GM12801 (cell line): ENCODE results near the gene SOAT1.

Source experiments
- TF ChIP-seq, protein P1 (sequence below): IDR thresholded peaks from one replicate; pipeline ENCODE4 v1.5.1; 2011; ENCODE audit warnings: control low read depth; ENCODE audit not compliant: insufficient read length; ENCODE audit errors: extremely low read depth

The SOAT1 gene

DNA sequence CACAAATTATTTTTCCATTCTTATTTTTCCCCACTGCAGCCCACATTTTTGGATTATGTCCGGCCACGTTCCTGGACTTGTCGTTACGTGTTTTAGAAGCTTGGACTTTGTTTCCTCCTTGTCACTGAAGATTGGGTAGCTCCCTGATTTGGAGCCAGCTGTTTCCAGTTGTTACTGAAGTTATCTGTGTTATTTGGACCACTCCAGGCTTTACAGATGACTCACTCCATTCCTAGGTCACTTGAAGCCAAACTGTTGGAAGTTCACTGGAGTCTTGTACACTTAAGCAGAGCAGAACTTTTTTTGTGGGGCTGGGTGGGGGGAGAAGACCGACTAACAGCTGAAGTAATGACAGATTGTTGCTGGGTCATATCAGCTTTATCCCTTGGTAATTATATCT, 59.9 kb downstream of the SOAT1 start:
- TF ChIP-seq, protein P1, sequence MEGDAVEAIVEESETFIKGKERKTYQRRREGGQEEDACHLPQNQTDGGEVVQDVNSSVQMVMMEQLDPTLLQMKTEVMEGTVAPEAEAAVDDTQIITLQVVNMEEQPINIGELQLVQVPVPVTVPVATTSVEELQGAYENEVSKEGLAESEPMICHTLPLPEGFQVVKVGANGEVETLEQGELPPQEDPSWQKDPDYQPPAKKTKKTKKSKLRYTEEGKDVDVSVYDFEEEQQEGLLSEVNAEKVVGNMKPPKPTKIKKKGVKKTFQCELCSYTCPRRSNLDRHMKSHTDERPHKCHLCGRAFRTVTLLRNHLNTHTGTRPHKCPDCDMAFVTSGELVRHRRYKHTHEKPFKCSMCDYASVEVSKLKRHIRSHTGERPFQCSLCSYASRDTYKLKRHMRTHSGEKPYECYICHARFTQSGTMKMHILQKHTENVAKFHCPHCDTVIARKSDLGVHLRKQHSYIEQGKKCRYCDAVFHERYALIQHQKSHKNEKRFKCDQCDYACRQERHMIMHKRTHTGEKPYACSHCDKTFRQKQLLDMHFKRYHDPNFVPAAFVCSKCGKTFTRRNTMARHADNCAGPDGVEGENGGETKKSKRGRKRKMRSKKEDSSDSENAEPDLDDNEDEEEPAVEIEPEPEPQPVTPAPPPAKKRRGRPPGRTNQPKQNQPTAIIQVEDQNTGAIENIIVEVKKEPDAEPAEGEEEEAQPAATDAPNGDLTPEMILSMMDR = no peak

DNA sequence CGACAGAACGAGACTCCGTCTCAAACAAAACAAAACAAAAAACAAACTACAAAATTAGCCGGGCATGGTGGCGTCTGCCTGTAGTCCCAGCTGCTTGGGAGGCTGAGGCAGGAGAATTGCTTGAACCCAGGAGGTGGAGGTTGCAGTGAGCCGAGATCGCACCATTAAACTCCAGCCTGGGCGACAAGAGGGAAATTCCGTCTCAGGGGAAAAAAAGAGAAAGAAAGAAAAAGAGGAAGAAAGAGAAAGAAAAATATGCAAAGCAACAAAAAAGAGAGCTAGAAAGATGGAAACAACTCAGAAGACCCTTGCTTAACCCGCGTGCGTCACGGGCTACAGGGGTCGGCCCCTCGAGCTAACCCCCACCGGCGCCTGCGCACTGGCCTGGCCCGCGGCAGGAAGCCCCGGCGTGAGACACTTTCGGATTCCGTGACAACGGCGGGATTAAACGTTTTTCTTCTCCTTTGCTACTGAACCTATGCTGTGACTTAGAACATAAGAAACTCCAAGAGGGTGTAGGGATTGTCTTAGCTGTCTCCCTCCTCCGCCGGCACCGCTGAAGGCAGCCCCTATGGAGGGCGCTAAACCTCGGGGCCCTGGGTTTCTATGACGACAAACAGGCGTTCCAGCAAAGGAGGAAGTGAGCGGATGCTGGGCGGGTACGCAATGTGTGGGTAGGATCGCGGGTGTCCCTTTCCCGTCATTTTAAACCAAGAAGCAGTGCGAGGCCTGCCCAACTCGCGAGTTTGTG, 71.9 kb downstream of the SOAT1 start, which contains the start of gene AXDND1:
AXDND1 (plus strand) TSS at position 630 of the 751 bp plus-strand sequence. CDS start 539 bp downstream, outside the sequence.
- TF ChIP-seq, protein P1 = no peak

DNA sequence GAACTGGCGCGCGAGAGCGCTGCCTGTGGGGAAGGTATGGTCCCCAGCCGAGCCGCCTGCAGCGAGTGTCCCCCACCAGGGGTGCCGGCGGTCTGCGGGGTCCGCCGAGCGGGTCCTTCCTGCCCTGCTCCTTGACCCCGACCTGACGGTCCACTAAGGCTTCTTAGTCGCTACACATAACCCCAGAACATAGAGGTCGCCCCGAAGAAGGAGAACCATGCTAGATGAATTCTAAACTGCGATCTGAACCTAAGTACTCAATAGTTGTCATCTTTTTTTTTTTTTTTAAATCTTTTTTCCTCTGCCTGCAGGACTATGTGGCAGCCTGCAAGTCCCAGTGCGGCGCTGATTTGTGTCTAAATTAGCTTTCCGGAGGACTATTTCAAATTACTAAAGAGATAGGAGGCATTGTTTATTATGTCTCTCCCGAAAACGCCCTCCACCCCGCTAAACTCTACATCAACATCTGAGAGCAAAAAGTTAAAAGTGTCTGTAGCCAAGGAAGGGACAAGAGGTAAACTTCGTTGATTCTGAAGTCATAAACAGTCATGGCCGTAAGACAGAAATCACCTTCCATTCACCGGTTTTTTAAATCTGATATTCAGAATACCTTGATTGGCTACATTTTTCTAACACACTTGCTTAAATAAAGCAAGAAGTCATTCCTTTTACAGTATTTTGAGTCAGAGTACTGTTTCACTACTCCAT, 72.7 kb downstream of the SOAT1 start:
- TF ChIP-seq, protein P1 = no peak

DNA sequence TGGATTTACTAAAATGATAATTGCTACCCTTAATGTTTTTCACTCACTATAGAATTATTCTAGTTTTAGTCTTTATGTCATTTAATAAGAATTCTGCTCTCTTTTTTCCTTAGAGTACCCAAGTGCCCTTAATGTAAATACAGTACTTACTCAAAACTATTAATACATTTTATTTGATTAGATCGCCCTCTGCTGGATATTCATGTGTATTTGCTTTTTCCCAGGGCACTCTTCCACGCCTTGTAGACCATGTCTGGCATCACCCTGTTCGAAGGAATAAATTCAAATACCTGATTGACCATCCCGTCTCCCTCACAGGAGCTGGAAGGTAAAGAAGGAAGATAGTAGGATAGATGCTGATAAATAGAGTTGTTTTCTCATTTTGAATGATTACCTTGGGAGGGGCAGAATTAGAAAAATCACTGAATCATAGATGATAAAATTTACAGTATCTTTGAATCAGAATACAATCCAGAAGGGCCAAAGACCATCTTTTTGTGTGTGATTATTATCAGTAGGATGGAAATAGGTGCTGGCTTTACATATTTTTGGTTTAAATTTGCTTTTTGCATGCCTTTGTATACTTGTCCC, 76.2 kb downstream of the SOAT1 start:
- TF ChIP-seq, protein P1 = no peak

DNA sequence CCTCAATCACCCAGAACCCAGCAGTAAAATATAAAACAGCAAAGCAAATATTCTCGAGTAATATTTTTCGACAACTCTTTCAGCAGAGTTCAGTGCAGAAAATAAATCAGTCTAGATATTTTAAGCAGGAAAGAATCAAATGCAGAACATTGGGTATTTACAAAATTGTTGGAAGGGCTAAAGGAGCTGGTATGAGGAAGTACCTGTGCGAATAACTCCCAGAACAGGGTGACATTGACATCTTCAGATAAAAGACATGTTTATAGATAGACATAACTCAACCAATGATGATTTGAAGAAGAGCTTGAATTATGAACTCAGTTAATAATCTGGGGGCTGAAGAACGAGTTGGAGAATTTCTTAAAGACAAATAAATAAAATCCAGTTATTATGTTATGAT, 78.6 kb downstream of the SOAT1 start:
- TF ChIP-seq, protein P1 = no peak

DNA sequence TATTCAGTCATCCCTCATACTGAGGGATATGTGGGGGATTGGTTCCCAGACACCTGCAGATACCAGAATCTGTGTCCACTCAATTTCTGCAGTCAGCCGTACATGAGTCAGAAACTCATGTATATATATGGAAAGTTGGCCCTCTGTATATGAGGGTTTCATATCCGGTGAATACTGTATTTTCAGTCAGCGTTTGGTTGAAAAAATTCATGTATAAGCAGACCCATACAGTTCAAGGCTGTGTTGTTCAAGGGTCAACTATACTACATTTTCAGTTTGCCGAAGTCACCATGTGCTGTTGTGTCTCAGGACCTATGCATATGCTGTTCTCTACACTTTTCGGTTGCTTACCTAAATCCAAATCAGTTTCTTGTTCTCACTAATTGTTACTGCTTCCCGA, 82.6 kb downstream of the SOAT1 start:
- TF ChIP-seq, protein P1 = no peak

DNA sequence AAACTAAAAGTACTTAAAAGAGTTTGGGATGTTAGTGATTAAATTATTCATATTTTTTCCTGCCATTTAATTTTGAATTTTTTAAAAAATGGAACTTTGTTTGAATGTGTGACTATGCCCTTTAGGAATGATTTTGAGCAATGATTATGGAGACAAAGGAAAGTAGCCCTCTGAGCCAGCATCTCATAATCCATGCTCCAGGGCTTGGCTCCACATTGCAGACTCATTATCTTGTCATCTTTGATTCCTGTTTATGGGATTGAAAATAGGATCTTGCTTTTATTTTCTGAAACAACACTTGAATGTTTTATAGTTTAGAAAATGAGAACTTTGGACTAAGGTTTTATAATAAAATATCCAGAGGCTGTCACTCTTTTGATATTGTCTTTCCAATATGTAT, 86.7 kb downstream of the SOAT1 start:
- TF ChIP-seq, protein P1 = no peak
